ENCODE data around the gene HSD17B2.

- no peak for TF ChIP-seq POLR2A (IDR thresholded peaks at IDR 0.05)
- no peak for TF ChIP-seq POLR2AphosphoS5 (IDR thresholded peaks at IDR 0.05)
Observed at GRCh38 chr16:82108774-82109173, 73.7 kb downstream of the HSD17B2 start.
